ENCODE data around the gene PRR12.
"Not testable (repeated sequence)": the region's sequence is repeated elsewhere in the genome, so short reads cannot be mapped to it uniquely, and the experiment has no call there.

PRR12 gene

DNA sequence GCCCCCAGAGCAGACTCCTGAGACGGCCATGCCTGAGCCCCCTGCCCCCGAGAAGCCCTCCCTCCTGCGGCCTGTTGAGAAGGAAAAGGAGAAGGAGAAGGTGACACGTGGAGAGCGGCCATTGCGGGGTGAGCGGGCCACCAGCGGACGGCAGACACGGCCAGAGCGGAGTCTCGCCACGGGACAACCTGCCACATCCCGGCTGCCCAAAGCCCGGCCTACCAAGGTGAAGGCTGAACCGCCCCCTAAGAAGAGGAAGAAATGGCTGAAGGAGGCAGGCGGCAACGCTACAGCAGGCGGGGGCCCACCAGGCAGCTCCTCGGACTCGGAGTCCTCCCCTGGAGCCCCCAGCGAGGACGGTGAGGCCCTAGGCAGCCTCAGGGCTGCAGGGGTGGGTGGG is 24.9 kb downstream of the PRR12 start:
- no peak overlapping the region for H3K4me3 ChIP-seq (ENCODE audit: low read depth, low read length)

DNA sequence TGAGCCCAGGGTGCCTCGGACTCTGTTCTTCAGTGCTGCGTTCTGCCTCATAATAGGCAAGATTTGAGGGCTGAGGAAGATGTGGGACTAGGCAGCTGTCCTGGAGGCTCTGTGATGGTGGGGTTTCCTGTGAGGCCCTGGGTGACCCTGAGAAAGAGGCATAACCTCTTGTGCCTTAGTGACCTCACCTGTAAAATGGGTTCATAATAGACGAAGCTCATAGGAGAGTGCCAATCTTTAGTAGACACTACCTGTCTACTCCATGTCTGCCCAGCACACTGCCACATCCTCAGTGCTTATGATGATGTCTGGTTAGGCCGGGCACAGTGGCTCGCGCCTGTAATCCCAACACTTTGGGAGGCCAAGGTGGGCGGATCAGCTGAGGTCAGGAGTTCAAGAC is 25.6 kb downstream of the PRR12 start:
- no peak overlapping the region for H3K4me3 ChIP-seq (ENCODE audit: low read depth, low read length)

DNA sequence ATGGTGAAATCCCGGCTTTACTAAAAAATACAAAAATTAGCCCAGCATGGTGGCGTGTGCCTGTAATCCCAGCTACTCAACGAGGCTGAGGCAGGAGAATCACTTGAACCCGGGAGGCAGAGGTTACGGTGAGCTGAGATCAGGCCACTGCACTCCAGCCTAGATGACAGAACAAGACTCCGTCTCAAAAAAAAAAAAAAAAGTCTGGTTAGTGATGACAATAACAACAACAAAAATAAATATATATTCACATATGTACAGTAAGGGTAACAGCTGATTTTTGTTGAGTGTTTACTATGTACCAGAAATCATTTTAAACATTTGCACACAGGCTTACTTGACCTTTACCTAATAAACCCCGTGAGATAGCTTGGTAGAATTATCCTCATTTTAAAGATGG is 26.0 kb downstream of the PRR12 start:
- H3K4me3 ChIP-seq (ENCODE audit: low read depth, low read length): no peak overlapping the region

- not testable (repeated sequence) for H3K4me3 ChIP-seq (ENCODE audit: low read depth, low read length)
Measured at GRCh38 chr19:49617860-49618259, 26.9 kb downstream of the PRR12 start.

GRCh38 chr19:49624967-49625910 is 34.3 kb downstream of the PRR12 start:
- H3K4me3 ChIP-seq (ENCODE audit: low read depth, low read length): no peak overlapping the region

GRCh38 chr19:49626226-49626625 is 35.2 kb downstream of the PRR12 start:
- H3K4me3 ChIP-seq (ENCODE audit: low read depth, low read length): no peak overlapping the region

DNA sequence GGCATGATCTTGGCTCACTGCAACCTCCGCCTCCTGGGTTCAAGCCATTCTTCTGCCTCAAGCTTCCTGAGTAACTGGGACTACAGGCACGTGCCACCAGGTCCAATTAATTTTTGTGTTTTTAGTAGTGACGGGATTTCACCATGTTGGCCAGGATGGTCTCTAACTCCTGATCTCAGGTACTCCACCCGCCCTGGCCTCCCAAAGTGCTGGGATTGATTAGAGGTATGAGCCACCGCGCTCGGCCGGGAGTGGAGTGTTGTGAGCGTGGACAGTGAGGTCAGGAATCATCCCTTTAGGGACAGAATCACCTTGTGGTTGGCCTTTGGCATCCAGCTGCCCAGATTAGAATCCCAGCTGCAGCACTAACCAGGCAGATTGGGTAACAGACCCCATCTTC is 38.7 kb downstream of the PRR12 start:
- H3K4me3 ChIP-seq (ENCODE audit: low read depth, low read length): no peak overlapping the region

DNA sequence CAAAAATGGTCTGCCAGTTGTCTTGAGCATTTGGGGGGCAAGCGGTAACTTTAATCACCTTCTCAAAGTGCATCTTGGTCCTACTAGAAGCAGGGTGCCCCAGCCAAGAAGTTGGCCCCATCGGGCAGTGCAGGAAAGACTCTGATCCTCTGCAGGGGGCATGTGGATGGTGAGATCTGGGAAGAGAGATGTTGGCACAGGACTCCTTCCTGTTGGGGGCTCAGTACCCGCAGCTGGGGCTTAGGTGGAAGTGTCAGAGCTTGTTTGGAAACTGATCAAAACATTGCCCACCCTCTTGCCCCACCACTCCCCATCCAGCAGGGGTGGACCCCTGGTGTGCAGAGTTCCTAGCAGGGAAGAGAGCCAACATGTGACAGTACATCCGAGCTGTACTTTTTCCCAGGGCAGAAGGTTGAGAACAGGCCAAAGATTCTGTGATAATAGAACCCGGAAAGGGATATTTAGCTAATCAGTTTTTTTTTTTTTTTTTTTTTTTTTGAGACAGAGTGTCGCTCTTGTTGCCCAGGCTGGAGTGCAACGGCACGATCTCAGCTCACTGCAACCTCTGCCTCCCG is 40.1 kb downstream of the PRR12 start:
- H3K4me3 ChIP-seq (ENCODE audit: low read depth, low read length): no peak overlapping the region

DNA sequence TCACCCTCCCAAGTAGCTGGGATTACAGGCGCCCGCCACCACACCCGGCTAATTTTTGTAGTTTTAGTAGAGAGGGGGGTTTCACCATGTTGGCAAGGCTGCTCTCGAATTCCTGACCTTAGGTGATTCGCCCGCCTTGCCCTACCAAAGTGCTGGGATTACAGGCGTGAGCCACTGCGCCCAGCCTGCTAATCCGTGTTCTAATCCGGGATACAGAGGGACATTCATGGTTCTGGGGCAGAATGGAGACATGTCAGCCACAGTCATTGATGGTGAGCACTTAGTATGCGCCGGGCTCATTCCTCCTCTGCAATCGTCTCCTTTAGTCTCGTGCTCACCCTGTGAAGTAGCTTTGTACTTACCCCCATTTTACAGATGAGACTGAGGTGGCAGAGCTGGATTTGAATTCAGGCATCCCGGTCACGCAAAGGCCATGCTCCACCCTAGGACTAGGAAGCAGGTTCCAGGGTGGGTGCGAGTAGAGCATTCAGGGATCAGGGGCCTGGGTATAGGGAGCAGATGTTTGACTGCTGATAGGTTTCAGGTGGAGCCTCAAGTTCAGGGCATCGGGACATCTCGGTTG is 40.7 kb downstream of the PRR12 start:
- no peak overlapping the region for H3K4me3 ChIP-seq (ENCODE audit: low read depth, low read length)

- no peak overlapping the region for H3K4me3 ChIP-seq (ENCODE audit: low read depth, low read length)
Measured at GRCh38 chr19:49632576-49632975, 41.6 kb downstream of the PRR12 start.

DNA sequence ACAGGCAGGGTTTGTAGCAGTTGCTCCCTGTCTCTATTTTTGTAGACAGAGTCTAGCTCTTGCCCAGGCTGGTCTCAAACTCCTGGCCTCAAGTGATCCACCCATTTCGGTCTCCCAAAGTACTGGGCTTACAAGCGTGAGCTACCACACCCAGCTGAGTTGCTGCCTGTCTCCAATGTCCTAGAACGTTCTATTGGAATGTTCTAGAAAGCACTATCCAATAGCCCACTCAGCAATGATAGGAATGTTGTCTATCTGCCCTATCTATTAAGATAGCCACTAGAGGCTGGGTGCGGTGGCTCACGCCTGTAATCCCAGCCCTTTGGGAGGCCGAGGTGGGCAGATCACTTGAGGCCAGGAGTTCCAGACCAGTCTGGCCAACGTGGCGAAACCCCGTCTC is 42.3 kb downstream of the PRR12 start:
- not testable (repeated sequence) for H3K4me3 ChIP-seq (ENCODE audit: low read depth, low read length)

DNA sequence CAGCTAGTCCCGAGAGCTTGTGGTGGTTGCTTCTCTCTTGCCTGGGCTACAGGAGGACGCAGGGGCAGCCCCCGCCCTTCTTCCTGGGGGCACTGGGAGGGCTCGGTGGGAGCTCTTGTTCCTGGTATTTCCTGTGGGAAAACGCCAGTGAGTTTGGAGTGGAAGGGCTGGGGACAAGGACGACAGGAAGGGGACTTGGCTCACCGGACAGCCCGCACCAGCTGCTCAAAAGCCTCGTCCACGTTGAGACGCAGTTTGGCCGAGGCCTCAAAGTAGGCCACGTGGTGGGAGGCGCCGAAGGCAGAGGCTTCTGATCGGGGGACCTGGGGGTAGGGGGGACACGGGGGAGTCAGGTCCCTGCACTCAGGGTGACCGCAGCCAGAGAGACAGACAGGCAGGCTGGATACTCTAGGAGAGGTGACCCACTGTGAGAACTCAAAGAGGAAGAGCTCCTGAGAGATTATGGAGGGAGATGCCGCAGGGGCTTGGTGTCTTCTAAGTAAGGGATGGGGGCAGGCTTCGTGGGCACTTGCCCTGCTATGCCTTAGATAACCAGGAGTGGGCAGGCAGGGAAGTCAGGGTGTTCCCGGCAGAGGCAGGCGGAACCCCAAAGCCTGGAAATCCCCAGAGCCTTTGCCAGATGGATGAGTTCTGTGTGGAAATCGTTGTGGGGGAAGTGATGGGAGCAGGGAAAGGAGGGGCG is 44.7 kb downstream of the PRR12 start:
- no peak overlapping the region for H3K4me3 ChIP-seq (ENCODE audit: low read depth, low read length)

GRCh38 chr19:49636233-49636932 is 45.4 kb downstream of the PRR12 start:
- no peak overlapping the region for H3K4me3 ChIP-seq (ENCODE audit: low read depth, low read length)

- peak overlapping the region; percentile 20 for H3K4me3 ChIP-seq (ENCODE audit: low read depth, low read length)
Measured at GRCh38 chr19:49637821-49638738, 47.1 kb downstream of the PRR12 start.

- H3K4me3 ChIP-seq (ENCODE audit: low read depth, low read length): peak overlapping the region; percentile 30
Measured at GRCh38 chr19:49639401-49640112, 48.6 kb downstream of the PRR12 start.

DNA sequence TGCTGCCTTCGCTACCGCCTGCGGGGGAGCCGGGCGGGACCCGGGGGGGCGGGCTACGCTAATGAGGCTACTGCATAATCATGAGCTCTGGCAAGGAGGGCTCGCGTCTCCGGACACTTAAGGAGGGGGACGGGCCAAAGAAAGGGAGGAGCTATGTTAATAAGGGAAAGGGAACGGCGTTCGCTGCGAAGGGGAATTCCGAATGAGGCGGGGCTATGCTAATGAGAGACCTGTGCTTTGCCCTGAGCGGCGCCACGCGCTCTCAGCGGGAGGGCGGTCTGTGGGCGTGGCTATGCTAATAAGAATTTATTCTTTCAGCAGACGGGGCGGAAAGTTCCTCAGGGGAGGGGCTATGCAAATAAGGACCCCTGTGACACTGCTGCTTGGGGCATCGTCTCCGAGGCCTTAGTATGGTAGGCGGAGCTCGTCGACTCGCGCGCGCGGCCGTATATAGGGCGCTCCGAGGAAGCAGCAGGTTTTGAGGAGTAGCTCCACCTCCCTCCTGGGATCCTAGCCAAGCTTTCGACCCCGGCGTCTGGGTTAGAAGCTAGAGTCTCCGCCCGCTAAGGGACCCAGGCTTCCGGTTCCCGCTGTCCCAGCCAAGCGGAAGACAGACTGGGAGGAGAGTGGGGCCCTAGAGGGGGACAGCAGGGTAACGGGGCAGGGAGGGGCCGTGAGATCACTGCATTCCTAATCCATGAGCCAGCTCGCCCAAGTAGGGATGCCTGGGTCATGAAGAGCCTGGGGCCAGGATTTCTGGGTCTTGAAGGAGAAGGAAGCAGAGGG is 49.3 kb downstream of the PRR12 start, which contains the start of gene RRAS:
Gene RRAS (minus strand): TSS at position 31 of the 786 bp plus-strand sequence. CDS start 45 bp downstream, outside the sequence.
- H3K4me3 ChIP-seq (ENCODE audit: low read depth, low read length): peak within 1 kb of the TSS; percentile 42

DNA sequence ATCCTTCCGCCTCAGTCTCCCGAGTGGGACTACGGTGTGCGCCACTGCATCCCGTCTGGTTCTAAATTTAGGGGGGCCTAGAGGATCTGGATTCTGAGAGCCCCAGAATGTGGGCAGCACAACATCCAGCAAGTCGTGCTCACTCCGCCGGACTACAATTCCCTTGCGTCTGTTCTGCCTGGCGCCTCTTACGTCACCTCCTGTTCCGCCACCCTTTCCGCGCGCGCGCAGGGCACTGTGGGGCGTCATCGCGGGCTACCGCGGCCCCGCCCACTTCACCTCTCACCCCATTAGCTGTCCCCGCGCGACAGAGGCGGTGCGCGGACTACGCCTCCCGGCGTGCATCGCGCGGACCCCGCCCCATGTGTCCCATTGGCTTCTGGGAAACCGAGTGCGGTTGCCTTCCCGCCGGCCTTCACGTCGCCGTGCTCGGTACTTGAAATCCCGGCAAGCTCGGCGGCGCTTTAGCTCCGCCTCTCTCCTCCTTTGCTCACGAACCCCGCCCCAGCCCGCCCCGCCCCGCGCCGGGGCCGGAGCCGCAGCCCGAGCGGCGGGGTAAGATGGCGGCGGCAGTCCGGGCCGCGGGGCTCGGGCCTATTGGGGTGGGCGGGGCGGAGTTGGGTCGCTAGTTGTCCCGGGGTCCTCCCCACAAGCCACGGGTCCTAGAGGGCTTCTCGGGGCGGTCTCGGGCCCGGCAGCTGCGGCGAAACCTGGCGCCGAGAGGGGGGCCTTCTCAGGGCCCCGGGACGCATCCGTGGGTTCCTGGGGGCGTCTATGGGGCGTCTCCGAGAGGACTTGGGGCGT is 50.9 kb downstream of the PRR12 start, which contains the start of gene SCAF1:
Gene SCAF1 (plus strand): TSS at position 522 of the 804 bp plus-strand sequence. CDS start 2,818 bp downstream, outside the sequence.
- peak within 1 kb of the TSS; percentile 94 for H3K4me3 ChIP-seq (ENCODE audit: low read depth, low read length)

All from iPS-11a (cell line).